GM18873 (cell line): ENCODE results near the gene KLHL15.
"Not testable (repeated sequence)": the region's sequence is repeated elsewhere in the genome, so short reads cannot be mapped to it uniquely, and the experiment has no call there.

Source experiments
- ATAC-seq: cut with Tn5 transposase; IDR thresholded peaks from one replicate; pipeline ENCODE4 v1.9.1; 2021; ENCODE audit warnings: mild to moderate bottlenecking, moderate library complexity, moderate number of reproducible peaks; ENCODE audit not compliant: unreplicated experiment, low FRiP score

KLHL15 gene

GRCh38 chrX:24027086-24027485 is at the start of gene KLHL15:
Gene KLHL15 (minus strand): TSS chrX:24027186. CDS start chrX:24006693, 20,493 bp downstream.
- ATAC-seq, result no peak

GRCh38 chrX:24069877-24070276 is 42.9 kb upstream of the KLHL15 start:
- no peak for ATAC-seq

- ATAC-seq, result no peak
Measured at GRCh38 chrX:24063488-24063887, 36.5 kb upstream of the KLHL15 start.

- no peak for ATAC-seq
Measured at GRCh38 chrX:24055043-24055356, 28.0 kb upstream of the KLHL15 start.

- ATAC-seq, result peak; percentile 91
Measured at GRCh38 chrX:24054182-24055042, 27.4 kb upstream of the KLHL15 start, which contains the start of gene EIF2S3. Gene EIF2S3 (plus strand): TSS chrX:24054956. CDS start chrX:24054969, 13 bp downstream.

- ATAC-seq, result not testable (repeated sequence)
Measured at GRCh38 chrX:24050522-24051318, 23.7 kb upstream of the KLHL15 start.

- not testable (repeated sequence) for ATAC-seq
Measured at GRCh38 chrX:24049643-24050042, 22.7 kb upstream of the KLHL15 start.

- not testable (repeated sequence) for ATAC-seq
Measured at GRCh38 chrX:24046060-24046459, 19.1 kb upstream of the KLHL15 start.

- no peak for ATAC-seq
Measured at GRCh38 chrX:24037729-24038128, 10.7 kb upstream of the KLHL15 start.

GRCh38 chrX:24034485-24034884 is 7.5 kb upstream of the KLHL15 start:
- ATAC-seq, result no peak

- ATAC-seq, result no peak
Measured at GRCh38 chrX:24030597-24030996, 3.6 kb upstream of the KLHL15 start.

- no peak for ATAC-seq
Measured at GRCh38 chrX:24027985-24028384, 999 bp upstream of the KLHL15 start.

GRCh38 chrX:24026432-24026831 is 554 bp downstream of the KLHL15 start:
- ATAC-seq, result no peak

- peak; percentile 19 for ATAC-seq
Measured at GRCh38 chrX:24025741-24026403, 1.1 kb downstream of the KLHL15 start.

GRCh38 chrX:24024819-24025740 is 1.9 kb downstream of the KLHL15 start:
- peak; percentile 63 for ATAC-seq

- ATAC-seq, result no peak
Measured at GRCh38 chrX:24023972-24024669, 2.9 kb downstream of the KLHL15 start.

GRCh38 chrX:24023544-24023943 is 3.4 kb downstream of the KLHL15 start:
- no peak for ATAC-seq

GRCh38 chrX:24020306-24020876 is 6.6 kb downstream of the KLHL15 start:
- ATAC-seq, result no peak

GRCh38 chrX:24019448-24019847 is 7.5 kb downstream of the KLHL15 start:
- ATAC-seq, result no peak
